HUES6 (cell line): ENCODE results near the gene PAQR4.
"Not testable (repeated sequence)": the region's sequence is repeated elsewhere in the genome, so short reads cannot be mapped to it uniquely, and the experiment has no call there.

Experiments
- H3K27ac ChIP-seq: 2 replicates; pipeline ENCODE4 v1.7.0; 2013; ENCODE audit warnings: low read depth, mild to moderate bottlenecking, low read length, inconsistent platforms
- H3K27me3 ChIP-seq: 2 replicates; pipeline ENCODE4 v1.6.1; 2013; ENCODE audit warnings: low read length; ENCODE audit not compliant: control insufficient read depth, insufficient read depth
- H3K36me3 ChIP-seq: 2 replicates; pipeline ENCODE4 v1.6.1; 2013; ENCODE audit warnings: low read length; ENCODE audit not compliant: control insufficient read depth, insufficient read depth
- H3K4me1 ChIP-seq: 2 replicates; pipeline ENCODE4 v1.6.1; 2013; ENCODE audit warnings: low read length; ENCODE audit not compliant: control insufficient read depth, insufficient read depth
- H3K4me3 ChIP-seq: 2 replicates; pipeline ENCODE4 v1.5.1; 2013; ENCODE audit warnings: low read depth, low read length
- H3K9ac ChIP-seq: one replicate; pipeline ENCODE4 v1.6.1; 2013; ENCODE audit warnings: mild to moderate bottlenecking, low read length
- H3K9me3 ChIP-seq: 2 replicates; pipeline ENCODE4 v1.6.1; 2013; ENCODE audit warnings: low read depth, low read length; ENCODE audit not compliant: control insufficient read depth, insufficient read depth

PAQR4 gene

GRCh38 chr16:2930236-2930635, 38.9 kb upstream of the PAQR4 start:
- Histone ChIP-seq H3K27me3 (no peaks in the 10 kb centered on the region), H3K9ac (no peak overlapping the region), H3K36me3 (peaks cover 23% of the 10 kb centered on the region), H3K9me3 (no peaks in the 10 kb centered on the region), H3K4me3 (no peak overlapping the region), H3K27ac (no peak overlapping the region), H3K4me1 (0 out of 2 replicates have a peak, but pooled peaks cover 8% of the 10 kb centered on the region)

- H3K9ac ChIP-seq, H3K4me1 ChIP-seq, H3K4me3 ChIP-seq, H3K27ac ChIP-seq, H3K27me3 ChIP-seq, H3K9me3 ChIP-seq: not testable (repeated sequence)
- H3K36me3 ChIP-seq = peaks cover 23% of the 10 kb centered on the region
Measured at GRCh38 chr16:2931231-2931914, 37.8 kb upstream of the PAQR4 start.

- Histone ChIP-seq H3K36me3 (peaks cover 39% of the 10 kb centered on the region), H3K9ac (no peak overlapping the region), H3K27ac (no peak overlapping the region), H3K9me3 (no peaks in the 10 kb centered on the region), H3K4me1 (no peaks in the 10 kb centered on the region), H3K4me3 (no peak overlapping the region), H3K27me3 (no peaks in the 10 kb centered on the region)
Measured at GRCh38 chr16:2933136-2933535, 36.0 kb upstream of the PAQR4 start.

- H3K36me3 ChIP-seq = peaks cover 41% of the 10 kb centered on the region
Measured at GRCh38 chr16:2933701-2934100, 35.4 kb upstream of the PAQR4 start.

GRCh38 chr16:2934450-2934849, 34.7 kb upstream of the PAQR4 start:
- Histone ChIP-seq H3K27ac (no peak overlapping the region), H3K9ac (no peak overlapping the region), H3K9me3 (no peaks in the 10 kb centered on the region), H3K36me3 (peaks cover 47% of the 10 kb centered on the region), H3K4me1 (no peaks in the 10 kb centered on the region), H3K27me3 (no peaks in the 10 kb centered on the region), H3K4me3 (no peak overlapping the region)

More at GRCh38 chr16:2933701-2934100, 35.4 kb upstream of the PAQR4 start:
- Histone ChIP-seq H3K27me3 (no peaks in the 10 kb centered on the region), H3K27ac (no peak overlapping the region), H3K9me3 (no peaks in the 10 kb centered on the region), H3K9ac (no peak overlapping the region), H3K4me3 (no peak overlapping the region), H3K4me1 (no peaks in the 10 kb centered on the region)

GRCh38 chr16:2936436-2937011, 32.6 kb upstream of the PAQR4 start:
- no peak overlapping the region for H3K9ac ChIP-seq
- no peaks in the 10 kb centered on the region for H3K4me1 ChIP-seq
- H3K27me3 ChIP-seq = no peaks in the 10 kb centered on the region
- peaks cover 60% of the 10 kb centered on the region for H3K36me3 ChIP-seq
- no peak overlapping the region for H3K27ac ChIP-seq
- H3K9me3 ChIP-seq = no peaks in the 10 kb centered on the region
- H3K4me3 ChIP-seq = no peak overlapping the region

- peaks cover 61% of the 10 kb centered on the region for H3K36me3 ChIP-seq
- H3K4me1 ChIP-seq = no peaks in the 10 kb centered on the region
- H3K27me3 ChIP-seq = no peaks in the 10 kb centered on the region
- H3K9me3 ChIP-seq = no peaks in the 10 kb centered on the region
- no peak overlapping the region for H3K4me3 ChIP-seq
- H3K27ac ChIP-seq = no peak overlapping the region
- no peak overlapping the region for H3K9ac ChIP-seq
Measured at GRCh38 chr16:2937170-2937569, 32.0 kb upstream of the PAQR4 start.

GRCh38 chr16:2938206-2938605, 30.9 kb upstream of the PAQR4 start:
- no peak overlapping the region for H3K9ac ChIP-seq
- H3K4me1 ChIP-seq = no peaks in the 10 kb centered on the region
- no peak overlapping the region for H3K27ac ChIP-seq
- no peaks in the 10 kb centered on the region for H3K27me3 ChIP-seq
- no peak overlapping the region for H3K4me3 ChIP-seq
- peaks cover 64% of the 10 kb centered on the region for H3K36me3 ChIP-seq
- no peaks in the 10 kb centered on the region for H3K9me3 ChIP-seq

- Histone ChIP-seq H3K9ac (no peak overlapping the region), H3K36me3 (peaks cover 58% of the 10 kb centered on the region)
Measured at GRCh38 chr16:2939968-2940367, 29.2 kb upstream of the PAQR4 start.

GRCh38 chr16:2942045-2942444, 27.1 kb upstream of the PAQR4 start:
- Histone ChIP-seq H3K27ac (no peak overlapping the region), H3K4me1 (no peaks in the 10 kb centered on the region), H3K36me3 (peaks cover 57% of the 10 kb centered on the region), H3K9ac (no peak overlapping the region), H3K27me3 (no peaks in the 10 kb centered on the region), H3K9me3 (no peaks in the 10 kb centered on the region), H3K4me3 (no peak overlapping the region)

More at GRCh38 chr16:2939968-2940367, 29.2 kb upstream of the PAQR4 start:
- Histone ChIP-seq H3K4me3 (no peak overlapping the region), H3K4me1 (no peaks in the 10 kb centered on the region), H3K27ac (no peak overlapping the region), H3K9me3 (no peaks in the 10 kb centered on the region), H3K27me3 (no peaks in the 10 kb centered on the region)

- H3K27me3 ChIP-seq, H3K4me1 ChIP-seq, H3K9me3 ChIP-seq, H3K27ac ChIP-seq, H3K9ac ChIP-seq, H3K4me3 ChIP-seq: not testable (repeated sequence)
- H3K36me3 ChIP-seq = peaks cover 46% of the 10 kb centered on the region
Measured at GRCh38 chr16:2943716-2944115, 25.4 kb upstream of the PAQR4 start.
